Right lobe of liver (tissue), 4 donors: Measurements from ENCODE around the gene ARHGEF9.
"Not testable (repeated sequence)": the region's sequence is repeated elsewhere in the genome, so short reads cannot be mapped to it uniquely, and the experiment has no call there.

ENCODE experiments used
- POLR2A ChIP-seq: fragments of 450-650 bp; IDR thresholded peaks from one replicate; pipeline ENCODE4 v1.6.1; 2017; ENCODE audit warnings: antibody characterized with exemption, mild to moderate bottlenecking
- TF ChIP-seq, protein P1 (sequence below), 4 donors: fragments of 200-600 bp in 3 of 4; fragments of 450-650 bp in 1 of 4; IDR thresholded peaks; one replicate each; pipeline versions ENCODE4 v1.5.1 to v1.8.0; 2016 to 2022; ENCODE audit warnings: antibody characterized with exemption in 4 of 4, mild to moderate bottlenecking in 2 of 4
- donor health status: DM: no; HTN: no; CAD: no.
- donor health status: DM: no; HTN: no; CAD: no.
- donor health status: DM: no; HTN: yes; CAD: no.

DNA sequence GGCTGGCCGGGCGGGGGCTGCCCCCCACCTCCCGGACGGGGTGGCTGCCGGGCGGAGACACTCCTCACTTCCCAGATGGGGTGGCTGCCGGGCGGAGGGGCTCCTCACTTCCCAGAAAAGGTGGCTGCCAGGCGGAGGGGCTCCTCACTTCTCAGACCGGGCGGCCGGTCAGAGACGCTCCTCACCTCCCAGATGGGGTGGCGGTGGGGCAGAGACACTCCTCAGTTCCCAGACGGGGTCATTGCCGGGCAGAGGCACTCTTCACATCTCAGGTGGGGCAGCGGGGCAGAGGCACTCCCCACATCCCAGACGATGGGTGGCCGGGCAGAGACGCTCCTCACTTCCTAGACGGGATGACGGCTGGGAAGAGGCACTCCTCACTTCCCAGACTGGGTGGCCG, 40.4 kb upstream of the ARHGEF9 start:
- TF ChIP-seq, protein P1, sequence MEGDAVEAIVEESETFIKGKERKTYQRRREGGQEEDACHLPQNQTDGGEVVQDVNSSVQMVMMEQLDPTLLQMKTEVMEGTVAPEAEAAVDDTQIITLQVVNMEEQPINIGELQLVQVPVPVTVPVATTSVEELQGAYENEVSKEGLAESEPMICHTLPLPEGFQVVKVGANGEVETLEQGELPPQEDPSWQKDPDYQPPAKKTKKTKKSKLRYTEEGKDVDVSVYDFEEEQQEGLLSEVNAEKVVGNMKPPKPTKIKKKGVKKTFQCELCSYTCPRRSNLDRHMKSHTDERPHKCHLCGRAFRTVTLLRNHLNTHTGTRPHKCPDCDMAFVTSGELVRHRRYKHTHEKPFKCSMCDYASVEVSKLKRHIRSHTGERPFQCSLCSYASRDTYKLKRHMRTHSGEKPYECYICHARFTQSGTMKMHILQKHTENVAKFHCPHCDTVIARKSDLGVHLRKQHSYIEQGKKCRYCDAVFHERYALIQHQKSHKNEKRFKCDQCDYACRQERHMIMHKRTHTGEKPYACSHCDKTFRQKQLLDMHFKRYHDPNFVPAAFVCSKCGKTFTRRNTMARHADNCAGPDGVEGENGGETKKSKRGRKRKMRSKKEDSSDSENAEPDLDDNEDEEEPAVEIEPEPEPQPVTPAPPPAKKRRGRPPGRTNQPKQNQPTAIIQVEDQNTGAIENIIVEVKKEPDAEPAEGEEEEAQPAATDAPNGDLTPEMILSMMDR (IDR thresholded peaks at IDR 0.05), result not testable (repeated sequence)
- TF ChIP-seq POLR2A, result not testable (repeated sequence)
